Osteocyte (in vitro differentiated cells): ENCODE measurements around the gene ERN1. TPM values are rescaled to one million over a fixed set of nuclear protein-coding genes. Genes with fewer than 3 reads are reported as not detected.

Experiments used
- DNase-seq: peaks from one replicate; pipeline ENCODE4 v3.0.0; 2021; ENCODE audit warnings: mixed read lengths; ENCODE audit not compliant: unreplicated experiment; ENCODE audit errors: extremely low spot score
- H3K27ac Mint-ChIP-seq: one replicate; pipeline ENCODE4 v1.8.0; 2021; ENCODE audit warnings: mild to moderate bottlenecking, mixed read lengths; ENCODE audit not compliant: unreplicated experiment
- H3K27me3 Mint-ChIP-seq: one replicate; pipeline ENCODE4 v1.8.0; 2021; ENCODE audit warnings: mixed read lengths; ENCODE audit not compliant: unreplicated experiment
- H3K36me3 Mint-ChIP-seq: one replicate; pipeline ENCODE4 v1.8.0; 2021; ENCODE audit warnings: mixed read lengths; ENCODE audit not compliant: unreplicated experiment
- H3K4me1 Mint-ChIP-seq: one replicate; pipeline ENCODE4 v1.8.0; 2021; ENCODE audit warnings: mixed read lengths; ENCODE audit not compliant: unreplicated experiment
- H3K4me3 Mint-ChIP-seq: one replicate; pipeline ENCODE4 v1.8.0; 2021; ENCODE audit warnings: mild to moderate bottlenecking, moderate library complexity, mixed read lengths; ENCODE audit not compliant: unreplicated experiment
- H3K9me3 Mint-ChIP-seq: one replicate; pipeline ENCODE4 v1.8.0; 2021; ENCODE audit warnings: mixed read lengths; ENCODE audit not compliant: unreplicated experiment
- CTCF ChIP-seq: fragments of 200-600 bp; sonication (generic); IDR thresholded peaks from 2 replicates; pipeline ENCODE4 v1.5.0; 2021; ENCODE audit warnings: antibody characterized with exemption, mild to moderate bottlenecking, moderate library complexity
- total RNA-seq: library from RNA; stranded (reverse); gene quantifications from 2 replicates; pipeline ENCODE4 v1.2.1, GENCODE V29; 2021

Gene ERN1
- total RNA-seq, 1 donor from 2014 or later = 21.4 TPM

GRCh38 chr17:63995626-63996025 lies 134.3 kb downstream of the ERN1 start:
- DNase-seq = no peak
- Mint-ChIP-seq H3K4me1 (peaks cover 8% of the 10 kb centered on the region), H3K4me3 (no peak overlapping the region), H3K27me3 (peaks cover 57% of the 10 kb centered on the region), H3K9me3 (no peaks in the 10 kb centered on the region), H3K36me3 (no peaks in the 10 kb centered on the region), H3K27ac (no peak overlapping the region)
- no peak for TF ChIP-seq CTCF

GRCh38 chr17:63993368-63993985 lies 136.5 kb downstream of the ERN1 start:
- H3K27me3 Mint-ChIP-seq = peaks cover 70% of the 10 kb centered on the region
- H3K9me3 Mint-ChIP-seq = no peaks in the 10 kb centered on the region
- no peak overlapping the region for H3K27ac Mint-ChIP-seq
- no peak for DNase-seq
- peaks cover 9% of the 10 kb centered on the region for H3K4me1 Mint-ChIP-seq
- H3K36me3 Mint-ChIP-seq = no peaks in the 10 kb centered on the region
- TF ChIP-seq CTCF = no peak
- H3K4me3 Mint-ChIP-seq = no peak overlapping the region

- no peak for DNase-seq
- Mint-ChIP-seq H3K27ac (no peak overlapping the region), H3K27me3 (peaks cover 57% of the 10 kb centered on the region), H3K4me1 (peaks cover 2% of the 10 kb centered on the region), H3K9me3 (no peaks in the 10 kb centered on the region), H3K36me3 (no peaks in the 10 kb centered on the region), H3K4me3 (no peak overlapping the region)
- TF ChIP-seq CTCF = no peak
These were observed 138.3 kb downstream of the ERN1 start for GRCh38 chr17:63991611-63992010.

GRCh38 chr17:63989622-63990345 lies 140.2 kb downstream of the ERN1 start:
- H3K36me3 Mint-ChIP-seq = no peaks in the 10 kb centered on the region
- H3K9me3 Mint-ChIP-seq = no peaks in the 10 kb centered on the region
- H3K4me1 Mint-ChIP-seq = peaks cover 2% of the 10 kb centered on the region
- no peak overlapping the region for H3K27ac Mint-ChIP-seq
- H3K27me3 Mint-ChIP-seq = peaks cover 42% of the 10 kb centered on the region
- no peak for TF ChIP-seq CTCF
- no peak for DNase-seq
- H3K4me3 Mint-ChIP-seq = no peak overlapping the region

Other genes starting within 250 kb of the ERN1 start
- gene GH2, start 248.2 kb downstream of the ERN1 start, total RNA-seq = not detected in 2 replicates
- gene CSH1, start 233.6 kb downstream of the ERN1 start, total RNA-seq = not detected in 2 replicates
- gene CSHL1, start 218.9 kb downstream of the ERN1 start, total RNA-seq = not detected in 2 replicates
- not detected in 2 replicates for gene GH1, start 211.3 kb downstream of the ERN1 start, total RNA-seq
- gene CD79B, start 197.8 kb downstream of the ERN1 start, total RNA-seq = not detected in 2 replicates
- not detected in 2 replicates for gene SCN4A, start 157.2 kb downstream of the ERN1 start, total RNA-seq
- not detected in 2 replicates for gene PRR29, start 131.8 kb downstream of the ERN1 start, total RNA-seq
- not detected in 2 replicates for gene ICAM2, start 109.5 kb downstream of the ERN1 start, total RNA-seq
- gene TEX2, start 133.1 kb upstream of the ERN1 start, total RNA-seq = 72.0 and 73.5 TPM in 2 replicates